ENCODE data around the gene ZSCAN25.

DNA sequence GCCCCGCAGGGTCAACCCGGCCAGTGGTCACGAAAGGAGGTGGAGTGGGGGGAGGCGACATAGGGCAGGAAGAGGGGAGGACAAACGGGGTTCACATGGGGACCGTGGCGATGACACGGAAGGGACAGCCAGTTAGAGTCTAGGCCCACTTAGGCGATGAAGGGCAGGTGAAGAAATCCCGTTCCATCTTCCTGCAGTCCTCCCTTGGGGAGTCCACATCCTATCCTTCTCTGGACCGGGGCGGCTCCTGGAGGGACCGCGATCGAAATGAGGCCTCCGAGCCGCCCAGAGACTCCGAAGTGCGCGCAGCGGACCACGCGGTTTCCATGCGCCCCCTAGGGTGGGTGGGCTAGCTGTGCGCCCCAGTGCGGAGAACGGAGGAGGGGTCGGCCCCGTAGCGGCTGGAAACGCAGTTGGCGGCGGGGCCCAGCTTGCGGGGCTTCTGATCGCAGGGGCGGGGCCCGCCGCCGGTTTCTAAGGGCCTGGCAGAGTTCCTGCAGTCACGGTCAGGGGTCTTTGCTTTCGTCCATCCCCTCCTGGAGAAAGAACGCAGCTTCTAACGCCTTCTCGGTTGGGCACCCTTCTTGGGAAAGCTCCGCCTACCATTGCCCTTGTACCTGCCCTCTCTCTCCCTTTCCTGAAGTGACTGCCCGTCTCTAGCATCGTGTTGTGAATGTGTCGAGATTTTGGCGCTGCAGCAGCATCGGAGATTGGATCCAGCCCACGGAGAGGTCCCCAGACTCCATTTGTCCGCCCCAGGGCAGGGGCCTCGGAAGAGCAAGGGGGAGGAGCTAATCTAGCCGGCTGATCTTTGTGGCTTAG, 36.6 kb upstream of the ZSCAN25 start:
- TF ChIP-seq POLR2AphosphoS5 (IDR thresholded peaks at IDR 0.05) (no peak), EP300 (IDR thresholded peaks at IDR 0.05; ENCODE audit: low read depth) (no peak)
- TF ChIP-seq, protein P1, sequence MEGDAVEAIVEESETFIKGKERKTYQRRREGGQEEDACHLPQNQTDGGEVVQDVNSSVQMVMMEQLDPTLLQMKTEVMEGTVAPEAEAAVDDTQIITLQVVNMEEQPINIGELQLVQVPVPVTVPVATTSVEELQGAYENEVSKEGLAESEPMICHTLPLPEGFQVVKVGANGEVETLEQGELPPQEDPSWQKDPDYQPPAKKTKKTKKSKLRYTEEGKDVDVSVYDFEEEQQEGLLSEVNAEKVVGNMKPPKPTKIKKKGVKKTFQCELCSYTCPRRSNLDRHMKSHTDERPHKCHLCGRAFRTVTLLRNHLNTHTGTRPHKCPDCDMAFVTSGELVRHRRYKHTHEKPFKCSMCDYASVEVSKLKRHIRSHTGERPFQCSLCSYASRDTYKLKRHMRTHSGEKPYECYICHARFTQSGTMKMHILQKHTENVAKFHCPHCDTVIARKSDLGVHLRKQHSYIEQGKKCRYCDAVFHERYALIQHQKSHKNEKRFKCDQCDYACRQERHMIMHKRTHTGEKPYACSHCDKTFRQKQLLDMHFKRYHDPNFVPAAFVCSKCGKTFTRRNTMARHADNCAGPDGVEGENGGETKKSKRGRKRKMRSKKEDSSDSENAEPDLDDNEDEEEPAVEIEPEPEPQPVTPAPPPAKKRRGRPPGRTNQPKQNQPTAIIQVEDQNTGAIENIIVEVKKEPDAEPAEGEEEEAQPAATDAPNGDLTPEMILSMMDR (IDR thresholded peaks at IDR 0.05): peak in 2 of 5 experiments; percentile 12 to 21

Data from transverse colon (tissue), 4 donors.